Renal cortical epithelial cell (primary cell): ENCODE results near the gene BTNL8. TPM values are rescaled to one million over a fixed set of nuclear protein-coding genes. Genes with fewer than 3 reads are reported as not detected.

ENCODE experiments used
- DNase-seq: peaks from one replicate; pipeline ENCODE4 v3.0.0-alpha.2; 2011; ENCODE audit warnings: low read depth
- total RNA-seq: library from RNA; depleted of rRNA; stranded (reverse); fragments of >200 nt; gene quantifications from 2 replicates; pipeline ENCODE4 v1.2.3, GENCODE V29; 2014

Gene BTNL8
- total RNA-seq = 0.35 TPM in 1 of 2 replicates, not detected in the other

GRCh38 chr5:180898621-180899246, at the start of gene BTNL8:
BTNL8 (plus strand) TSS chr5:180899159; CDS start chr5:180899311, 152 bp downstream.
- DNase-seq = no peak

DNA sequence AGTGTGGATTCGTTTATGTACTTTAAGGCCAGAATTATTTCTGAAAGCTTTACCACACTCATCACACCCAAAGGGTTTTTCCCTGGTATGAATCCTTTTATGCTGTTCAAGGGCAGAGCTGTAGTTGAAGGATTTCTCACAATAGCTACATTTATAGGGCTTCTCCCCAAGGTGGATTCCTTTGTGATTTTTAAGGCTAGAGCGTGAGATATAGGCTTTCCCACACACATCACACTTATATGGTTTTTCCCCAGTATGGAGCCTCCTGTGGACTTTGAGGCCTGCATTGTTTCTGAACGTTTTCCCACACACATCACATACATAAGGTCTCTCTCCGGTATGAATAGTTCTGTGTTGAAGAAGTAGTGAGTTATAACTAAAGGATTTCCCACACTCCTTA, 49.1 kb upstream of the BTNL8 start:
- DNase-seq = no peak

DNA sequence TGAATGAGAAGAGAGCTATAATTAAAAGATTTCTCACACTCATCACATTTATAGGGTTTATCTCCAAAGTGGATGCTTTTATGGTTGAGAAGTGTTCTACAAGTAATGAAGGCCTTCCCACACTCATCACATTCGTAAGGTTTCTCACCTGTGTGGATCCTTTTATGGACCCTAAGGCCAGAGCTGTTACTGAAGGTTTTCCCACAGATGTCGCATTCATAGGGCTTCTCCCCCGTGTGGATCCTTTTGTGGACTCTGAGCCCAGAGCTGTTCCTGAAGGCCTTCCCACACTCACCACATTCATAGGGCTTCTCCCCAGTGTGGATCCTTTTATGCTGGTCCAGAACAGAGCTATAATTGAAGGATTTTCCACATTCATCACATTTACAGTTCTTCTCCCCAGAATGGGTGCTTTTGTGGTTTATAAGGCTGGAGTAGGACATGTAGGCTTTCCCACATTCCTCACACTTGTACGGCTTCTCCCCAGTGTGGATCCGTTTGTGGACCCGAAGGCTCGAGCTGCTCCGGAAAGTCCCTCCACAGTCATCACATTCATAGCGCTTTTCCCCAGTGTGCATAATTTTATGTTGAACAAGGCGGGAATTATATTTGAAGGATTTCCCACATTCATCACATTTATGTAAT, 48.4 kb upstream of the BTNL8 start:
- no peak for DNase-seq

DNA sequence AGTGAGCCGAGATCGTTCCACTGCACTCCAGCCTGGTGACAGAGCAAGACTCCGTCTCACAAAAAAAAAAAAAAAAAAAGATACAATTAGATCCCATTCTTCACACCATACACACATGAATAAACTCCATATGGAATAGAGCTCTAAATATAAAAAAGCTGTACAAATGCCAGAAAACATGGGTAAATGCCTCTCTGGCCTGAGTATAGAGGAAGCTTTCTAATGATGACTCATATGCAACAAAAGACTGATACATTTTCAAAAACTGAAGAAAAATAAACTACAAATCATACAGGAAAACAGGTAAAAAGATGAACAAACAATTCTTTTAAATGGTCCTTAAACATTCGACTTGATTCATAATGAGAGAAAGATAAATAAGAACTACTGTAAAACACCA, 46.5 kb upstream of the BTNL8 start:
- no peak for DNase-seq

GRCh38 chr5:180853121-180853847, 45.7 kb upstream of the BTNL8 start:
- no peak for DNase-seq

- DNase-seq = no peak
Observed at GRCh38 chr5:180853848-180854176, 45.1 kb upstream of the BTNL8 start.

- DNase-seq = no peak
Observed at GRCh38 chr5:180858586-180858985, 40.4 kb upstream of the BTNL8 start.

GRCh38 chr5:180860273-180860886, 38.6 kb upstream of the BTNL8 start:
- peak; percentile 16 for DNase-seq

- DNase-seq = peak; percentile 56
Observed at GRCh38 chr5:180860887-180861822, 37.8 kb upstream of the BTNL8 start, which contains the start of gene ZFP62. ZFP62 (minus strand) TSS chr5:180861276; CDS start chr5:180861219, 57 bp downstream.

- DNase-seq = no peak
Observed at GRCh38 chr5:180862645-180863044, 36.3 kb upstream of the BTNL8 start.

GRCh38 chr5:180865981-180866695, 32.8 kb upstream of the BTNL8 start:
- no peak for DNase-seq

- DNase-seq = no peak
Observed at GRCh38 chr5:180866985-180867384, 32.0 kb upstream of the BTNL8 start.

DNA sequence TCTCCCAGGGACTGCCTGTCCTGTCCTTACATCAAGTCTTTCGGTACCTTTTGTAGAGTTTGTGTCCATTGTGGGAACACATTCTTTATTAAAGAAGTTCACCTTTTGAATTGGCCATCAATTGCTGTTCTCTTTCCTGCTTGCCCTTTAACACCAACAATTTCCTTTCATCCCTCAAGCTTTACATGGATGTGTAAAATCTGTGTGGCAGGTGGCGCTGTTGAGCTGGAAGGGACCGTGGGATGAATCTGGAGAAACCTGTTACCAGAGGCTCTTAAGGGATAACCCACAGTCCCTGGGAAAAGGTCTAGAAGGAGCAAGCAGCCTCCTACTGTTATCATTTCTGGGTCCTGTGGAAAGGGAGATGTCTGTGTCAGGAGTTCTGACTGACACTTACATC, 30.0 kb upstream of the BTNL8 start:
- DNase-seq = peak; percentile 70

- DNase-seq = no peak
Observed at GRCh38 chr5:180869587-180869986, 29.4 kb upstream of the BTNL8 start.

DNA sequence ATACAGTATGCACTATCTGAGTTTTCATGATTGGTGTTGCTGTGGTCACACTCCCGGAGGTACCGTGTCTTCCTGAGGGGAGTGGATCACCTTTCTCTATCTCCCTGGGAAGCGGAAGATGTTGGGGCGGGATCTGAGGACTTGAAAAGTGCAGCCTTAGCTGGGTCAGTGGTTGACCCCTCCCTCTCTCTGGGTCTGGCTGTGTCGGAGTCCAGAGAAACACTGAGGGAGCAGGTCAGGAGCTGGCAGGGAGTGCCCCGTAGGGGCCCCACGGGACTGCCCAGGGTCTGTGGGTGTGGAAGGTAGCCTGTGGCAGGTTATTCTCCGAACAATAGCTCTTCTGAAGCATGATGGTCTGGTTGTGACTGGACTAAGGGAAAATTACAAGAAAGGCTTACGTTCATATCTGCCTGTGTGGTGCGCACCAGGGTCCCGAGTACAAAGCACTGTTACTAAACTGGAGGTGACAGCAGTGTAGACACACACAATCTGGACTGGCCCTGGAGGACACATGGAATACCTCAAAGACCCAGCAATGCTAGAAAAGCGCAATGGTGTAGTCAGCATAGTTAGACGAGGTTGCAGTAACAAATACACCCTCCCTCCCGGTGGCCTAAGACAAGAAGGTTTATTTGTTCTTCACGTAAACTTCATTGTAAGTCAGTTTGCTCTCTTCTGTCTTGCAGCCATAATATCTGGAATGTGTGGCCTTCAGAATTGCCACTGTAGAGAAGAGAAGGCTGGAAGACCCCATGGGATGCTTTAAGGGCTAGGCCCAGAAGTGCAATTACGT, 28.5 kb upstream of the BTNL8 start:
- DNase-seq = no peak

GRCh38 chr5:180872419-180872818, 26.5 kb upstream of the BTNL8 start:
- DNase-seq = no peak

DNA sequence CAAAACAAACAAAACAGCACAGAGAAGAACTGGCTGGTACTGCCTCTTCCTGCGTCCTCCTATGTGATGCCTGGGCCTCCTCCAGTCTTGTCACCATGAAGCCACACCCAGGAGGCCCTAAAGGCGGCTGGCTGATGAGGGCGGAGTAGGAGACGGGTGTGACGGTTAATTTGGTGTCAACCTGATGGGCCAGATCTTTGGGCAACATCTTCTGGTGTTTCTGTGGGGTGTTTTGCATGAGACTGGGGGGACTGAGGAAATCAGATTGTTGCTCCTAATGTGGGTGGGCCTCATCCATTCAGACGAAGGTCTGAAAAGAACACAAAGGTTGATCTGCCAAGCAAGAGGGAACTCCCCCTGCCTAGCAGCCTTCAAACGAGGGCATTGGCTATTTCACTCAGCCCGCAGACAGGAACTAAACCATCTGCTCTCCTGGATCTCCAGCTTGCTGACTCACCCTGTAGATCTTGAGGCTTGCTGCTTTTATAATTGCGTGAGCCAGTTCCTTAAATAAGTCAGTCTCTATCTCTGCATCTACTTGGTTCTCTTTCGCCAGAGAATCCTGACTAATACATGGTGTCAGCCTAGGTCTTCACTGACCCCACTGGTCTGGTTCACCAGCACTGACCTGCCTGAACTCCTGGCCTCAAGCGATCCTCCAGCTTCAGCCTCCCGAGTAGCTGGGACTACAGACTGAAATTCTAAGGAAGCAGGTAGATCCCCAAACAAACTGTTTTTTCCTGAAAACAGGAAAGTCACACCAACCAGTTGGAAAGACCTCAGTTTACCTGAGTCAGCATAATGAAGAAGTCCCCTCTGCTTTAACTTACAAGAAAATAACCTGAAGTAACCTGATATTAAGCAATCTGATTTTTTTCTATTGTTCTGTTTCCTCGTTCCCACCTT, 25.1 kb upstream of the BTNL8 start:
- no peak for DNase-seq

DNA sequence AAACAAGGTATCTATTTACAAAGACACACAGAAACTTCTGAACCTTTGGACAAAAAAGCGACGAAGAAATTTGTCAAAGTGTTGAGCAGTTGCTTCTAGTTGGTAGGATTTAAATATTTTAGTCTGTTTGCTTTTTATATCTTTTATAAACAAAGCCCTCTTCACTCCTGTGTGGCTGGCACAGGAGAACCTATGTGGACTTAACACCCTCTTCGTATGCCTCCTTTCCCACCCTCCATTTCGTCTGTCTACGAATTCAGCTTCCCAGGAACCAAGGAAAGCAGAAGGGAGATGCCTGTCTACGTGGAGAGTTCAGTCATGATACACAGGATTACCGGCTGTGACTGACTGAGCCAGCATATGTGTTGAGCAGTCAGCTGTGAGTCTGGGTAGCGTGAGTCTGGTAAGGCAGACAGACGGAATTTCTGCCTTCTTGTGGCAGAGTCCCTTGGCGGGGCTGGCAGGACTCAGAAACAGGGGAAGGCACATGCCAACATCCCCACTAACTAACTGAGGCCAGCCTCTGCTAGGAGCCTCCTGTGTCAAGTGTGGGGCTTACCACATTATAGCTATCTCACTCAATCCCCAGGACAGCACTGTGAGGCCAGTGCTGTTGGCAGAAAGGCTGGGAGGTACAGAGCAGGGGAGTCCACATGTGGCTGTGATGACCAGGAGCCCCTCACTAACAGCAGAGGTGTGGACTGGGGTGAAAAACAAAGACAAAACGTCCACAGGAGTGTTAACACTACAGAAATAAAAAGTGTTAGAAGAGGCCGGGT, 24.0 kb upstream of the BTNL8 start:
- DNase-seq = no peak
